ENCODE data around the gene TYMP.

TYMP gene

GRCh38 chr22:50505276-50505775 lies 24.5 kb downstream of the TYMP start:
- no peak for DNase-seq (ENCODE audit: low read depth)

GRCh38 chr22:50504369-50505211 lies 25.2 kb downstream of the TYMP start:
- DNase-seq (ENCODE audit: low read depth) = no peak

GRCh38 chr22:50503475-50504145 lies 26.2 kb downstream of the TYMP start:
- DNase-seq (ENCODE audit: low read depth) = no peak

GRCh38 chr22:50502628-50503474 lies 27.0 kb downstream of the TYMP start:
- no peak for DNase-seq (ENCODE audit: low read depth)

DNA sequence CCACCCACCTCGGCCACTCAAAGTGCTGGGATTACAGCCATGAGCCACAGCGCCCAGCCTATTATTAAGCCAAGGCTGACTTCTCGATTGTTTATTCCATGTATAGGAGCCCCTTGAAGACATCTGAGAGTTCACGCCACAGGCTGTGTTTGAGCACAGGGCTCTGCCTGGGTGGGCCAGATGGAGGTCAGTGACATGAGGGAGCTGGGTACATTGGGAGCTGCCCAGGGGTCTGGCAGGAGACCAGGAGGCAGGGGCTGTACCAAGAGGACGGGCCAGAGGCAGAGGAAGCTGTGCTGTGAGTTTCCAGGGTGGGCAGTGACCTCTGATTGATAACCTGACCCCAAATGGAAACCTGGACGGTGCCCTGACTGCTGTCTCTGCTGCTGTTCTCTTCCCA lies 27.7 kb downstream of the TYMP start:
- no peak for DNase-seq (ENCODE audit: low read depth)

- no peak for DNase-seq (ENCODE audit: low read depth)
Observed at GRCh38 chr22:50500452-50500851, 29.4 kb downstream of the TYMP start.

- peak; percentile 66 for DNase-seq (ENCODE audit: low read depth)
Observed at GRCh38 chr22:50498322-50498890, 31.4 kb downstream of the TYMP start.

DNA sequence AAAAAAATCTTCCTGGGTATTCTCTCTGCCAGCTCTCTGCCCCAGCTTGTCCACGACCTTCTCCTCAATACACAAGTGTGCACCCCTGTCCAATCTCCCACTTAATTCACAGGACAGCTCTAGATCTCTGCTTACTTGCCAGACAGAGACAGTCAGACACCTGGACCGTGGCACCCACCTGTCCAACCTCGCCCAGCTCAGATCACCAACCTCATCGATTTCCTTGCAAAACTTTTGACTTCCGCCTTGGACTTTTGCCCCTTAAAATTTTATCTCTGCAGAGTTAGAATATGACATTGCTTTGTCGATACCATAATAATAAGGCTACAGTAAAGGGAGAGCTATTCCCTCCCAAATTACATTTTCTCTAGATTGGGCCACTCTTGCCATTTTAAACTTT lies 32.7 kb downstream of the TYMP start:
- DNase-seq (ENCODE audit: low read depth) = no peak

GRCh38 chr22:50490531-50491308 lies 39.1 kb downstream of the TYMP start:
- DNase-seq (ENCODE audit: low read depth) = no peak

DNA sequence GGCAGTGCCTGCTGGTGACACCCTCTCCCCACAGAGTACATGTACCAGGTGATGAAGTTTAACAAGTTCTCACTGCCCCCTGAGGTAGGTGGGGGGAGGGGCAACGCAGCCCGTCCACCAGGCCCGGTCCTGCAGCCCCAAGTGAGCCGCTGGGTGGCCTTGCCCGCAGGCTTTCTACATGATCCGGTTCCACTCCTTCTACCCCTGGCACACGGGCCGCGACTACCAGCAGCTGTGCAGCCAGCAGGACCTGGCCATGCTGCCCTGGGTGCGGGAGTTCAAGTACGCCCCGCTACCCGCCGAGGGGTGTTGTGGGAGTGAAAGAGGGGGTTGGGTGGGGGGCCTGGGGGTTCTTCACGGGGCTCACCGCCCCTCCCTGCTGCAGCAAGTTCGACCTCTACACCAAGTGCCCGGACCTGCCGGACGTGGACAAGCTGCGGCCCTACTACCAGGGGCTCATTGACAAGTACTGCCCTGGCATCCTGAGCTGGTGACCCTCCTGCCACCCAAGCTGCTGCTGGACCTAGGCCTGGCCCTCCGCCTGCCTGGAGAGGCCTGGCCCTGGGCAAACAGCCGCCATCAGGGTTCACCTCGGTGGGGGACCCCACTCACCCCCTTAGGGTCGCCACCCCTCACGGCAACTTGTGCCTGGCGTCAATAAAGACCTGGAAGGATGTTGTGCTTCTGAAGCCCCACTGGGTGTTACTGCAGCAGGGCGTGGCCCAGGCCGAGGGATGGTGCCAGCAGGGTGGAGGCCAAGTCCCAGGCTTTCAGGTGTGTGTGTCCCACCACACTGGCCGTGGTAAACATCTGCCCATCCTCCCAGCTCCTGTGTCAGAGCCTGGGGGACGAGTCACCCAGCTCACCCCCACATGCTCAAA lies 40.2 kb downstream of the TYMP start:
- no peak for DNase-seq (ENCODE audit: low read depth)

DNA sequence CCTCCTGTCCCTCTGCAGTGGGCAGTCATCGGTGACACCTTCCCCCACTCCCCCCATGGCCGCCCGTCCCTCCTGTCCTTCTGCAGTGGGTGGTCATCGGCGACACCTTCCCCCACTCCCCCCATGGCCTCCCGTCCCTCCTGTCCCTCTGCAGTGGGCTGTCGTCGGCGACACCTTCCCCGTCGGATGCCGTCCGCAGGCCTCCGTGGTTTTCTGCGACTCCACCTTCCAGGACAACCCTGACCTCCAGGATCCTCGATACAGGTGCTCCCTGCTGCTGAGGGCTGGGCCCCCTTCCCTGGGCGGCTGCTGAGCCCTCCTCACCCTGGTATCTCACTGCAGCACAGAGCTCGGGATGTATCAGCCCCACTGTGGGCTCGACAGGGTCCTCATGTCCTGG lies 40.9 kb downstream of the TYMP start:
- DNase-seq (ENCODE audit: low read depth) = no peak

GRCh38 chr22:50488006-50488677 lies 41.7 kb downstream of the TYMP start:
- no peak for DNase-seq (ENCODE audit: low read depth)

GRCh38 chr22:50487290-50488005 lies 42.4 kb downstream of the TYMP start:
- DNase-seq (ENCODE audit: low read depth) = no peak

DNA sequence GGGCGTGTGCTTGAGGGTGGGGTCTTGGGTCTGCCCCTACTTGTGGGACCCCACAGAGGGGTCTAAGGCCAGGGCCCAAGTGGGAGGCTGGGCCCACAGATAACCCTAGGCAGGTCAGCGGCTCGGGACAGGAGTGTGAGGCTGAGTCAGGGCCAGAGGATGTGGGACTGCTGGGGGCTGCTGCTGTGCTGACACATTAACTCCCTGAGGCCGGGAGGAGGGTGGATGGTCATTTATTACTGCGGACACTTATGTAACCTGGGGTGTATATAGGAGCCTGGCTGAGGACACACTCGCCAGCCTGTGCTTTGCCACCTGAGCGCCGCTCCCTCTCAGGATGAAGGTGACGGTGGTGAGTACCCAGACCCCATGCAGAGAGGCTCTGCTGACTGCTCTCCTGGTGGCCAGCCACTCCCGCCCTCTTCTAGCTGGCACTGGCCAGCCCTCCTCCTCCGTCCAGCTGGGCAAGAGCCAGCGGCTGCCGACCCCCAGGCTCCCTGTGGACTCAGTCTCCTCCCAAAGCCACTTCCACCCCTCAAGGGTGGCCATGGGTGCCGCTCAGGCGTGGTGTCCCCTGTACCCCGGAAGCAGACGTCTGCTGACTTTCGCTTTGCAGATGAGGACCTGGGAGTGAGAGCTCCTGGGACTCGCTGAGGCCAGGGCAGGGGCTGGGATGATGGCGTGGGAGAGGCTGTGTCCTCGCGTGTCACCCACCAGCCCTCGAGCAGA lies 43.1 kb downstream of the TYMP start, which contains the start of gene MIOX:
TSS of gene MIOX (plus strand) at position 299 of the 729 bp plus-strand sequence. CDS start at position 338, 39 bp downstream.
- DNase-seq (ENCODE audit: low read depth) = no peak

GRCh38 chr22:50485221-50486131 lies 44.3 kb downstream of the TYMP start:
- DNase-seq (ENCODE audit: low read depth) = no peak

GRCh38 chr22:50483977-50484853 lies 45.6 kb downstream of the TYMP start:
- DNase-seq (ENCODE audit: low read depth) = no peak
